Fibroblast of peridontal ligament (primary cell): Measurements from ENCODE around the gene EPB41L1.

ENCODE experiments used
- DNase-seq: peaks from one replicate; pipeline ENCODE4 v3.0.0-alpha.2; 2010; ENCODE audit errors: extremely low read depth

The EPB41L1 gene

DNA sequence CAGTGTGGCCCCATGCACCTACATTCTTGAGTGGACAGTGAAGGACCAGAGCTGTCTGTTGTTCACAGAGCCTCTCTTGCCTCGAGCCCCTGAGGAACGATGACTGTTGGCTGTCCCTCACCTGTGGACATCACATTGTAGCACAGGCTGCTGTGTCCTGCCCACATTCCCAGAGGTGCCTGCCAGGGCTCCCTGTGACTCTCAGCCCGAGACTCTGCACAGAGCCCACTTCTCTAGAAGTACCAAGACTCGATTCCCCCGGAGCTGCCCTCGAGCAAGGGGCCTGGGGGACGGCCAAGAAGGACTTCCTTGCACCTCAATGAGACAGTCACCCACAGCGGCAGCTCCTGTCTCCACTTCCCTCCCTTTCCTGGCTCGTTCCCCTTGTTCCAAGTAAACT, 123.0 kb downstream of the EPB41L1 start:
- DNase-seq = no peak

DNA sequence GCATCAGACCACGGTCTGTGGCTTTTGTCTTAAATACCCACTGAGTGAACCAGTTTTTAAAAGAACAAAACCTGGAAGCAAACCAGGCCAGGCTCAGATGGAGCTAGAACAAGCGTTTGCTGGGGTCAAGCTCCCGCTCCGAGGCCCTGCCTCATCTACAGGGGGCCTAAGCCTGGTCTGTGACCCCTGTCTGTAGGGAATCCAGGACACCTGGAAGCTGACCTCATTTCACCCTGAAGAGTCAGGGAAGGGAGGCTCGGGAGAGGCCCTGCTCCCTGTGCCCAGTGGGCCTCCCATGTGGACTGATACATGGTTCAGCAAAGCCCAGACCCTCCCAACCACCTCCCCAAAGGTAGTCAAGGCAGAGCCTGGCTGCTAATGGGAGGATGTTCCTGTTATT, 124.8 kb downstream of the EPB41L1 start:
- no peak for DNase-seq

DNA sequence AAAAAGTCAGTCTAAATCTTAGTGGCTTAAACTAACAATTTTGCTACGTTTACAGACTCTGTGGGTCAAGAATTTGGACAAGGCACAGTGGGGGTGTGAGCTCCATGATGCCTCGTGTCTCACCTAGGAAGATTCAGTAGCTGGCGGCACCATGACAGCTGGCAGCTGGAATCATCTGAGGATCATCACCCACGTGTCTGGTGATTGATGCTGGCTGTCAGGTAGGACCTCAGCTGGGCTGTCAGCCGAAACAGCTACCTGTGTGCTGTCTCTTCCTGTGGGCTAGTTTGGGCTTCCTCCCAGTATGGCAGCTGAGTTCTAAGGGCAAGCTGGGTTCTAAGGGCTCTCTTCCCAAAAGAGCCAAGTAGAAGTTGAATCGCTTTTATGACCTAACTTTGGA, 125.2 kb downstream of the EPB41L1 start:
- no peak for DNase-seq

DNA sequence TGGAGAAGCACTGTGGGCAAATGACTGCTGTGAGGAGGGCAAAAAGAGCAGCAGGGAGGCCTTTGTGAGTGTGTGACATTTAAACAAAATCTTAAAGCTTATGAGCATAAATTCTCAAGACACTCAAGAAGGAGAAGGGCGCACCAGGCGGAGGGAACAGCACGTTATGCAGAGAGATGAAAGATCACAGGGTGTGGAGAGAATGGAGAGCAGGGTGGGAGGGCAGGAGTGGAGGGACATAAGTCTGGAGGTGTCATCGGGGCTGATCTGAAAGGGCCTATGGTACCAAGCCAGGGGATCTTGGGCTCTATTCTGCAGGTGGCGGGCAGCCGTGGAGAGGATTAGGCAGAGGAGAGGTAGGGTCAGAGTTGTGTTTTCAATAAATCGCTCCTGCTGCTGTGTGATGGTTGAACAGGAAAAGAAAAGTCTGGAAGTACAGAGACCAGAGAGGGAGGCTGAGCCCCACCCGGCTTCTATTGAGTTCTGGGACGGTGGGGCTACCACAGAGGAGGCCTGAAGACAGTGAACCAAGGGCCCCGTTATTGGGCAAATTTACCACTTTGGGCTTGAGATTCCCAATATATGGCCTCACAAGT, 127.3 kb downstream of the EPB41L1 start:
- no peak for DNase-seq
